Cerebellar nuclear complex (tissue), 1 donor: ENCODE measurements around the gene EPHX1.
"Not testable (repeated sequence)": the region's sequence is repeated elsewhere in the genome, so short reads cannot be mapped to it uniquely, and the experiment has no call there.

Experiments
- DNase-seq, 2 experiments: peaks; one replicate each; lab custom pipeline; 2025; lab: John Stamatoyannopoulos, UW

Gene EPHX1

DNA sequence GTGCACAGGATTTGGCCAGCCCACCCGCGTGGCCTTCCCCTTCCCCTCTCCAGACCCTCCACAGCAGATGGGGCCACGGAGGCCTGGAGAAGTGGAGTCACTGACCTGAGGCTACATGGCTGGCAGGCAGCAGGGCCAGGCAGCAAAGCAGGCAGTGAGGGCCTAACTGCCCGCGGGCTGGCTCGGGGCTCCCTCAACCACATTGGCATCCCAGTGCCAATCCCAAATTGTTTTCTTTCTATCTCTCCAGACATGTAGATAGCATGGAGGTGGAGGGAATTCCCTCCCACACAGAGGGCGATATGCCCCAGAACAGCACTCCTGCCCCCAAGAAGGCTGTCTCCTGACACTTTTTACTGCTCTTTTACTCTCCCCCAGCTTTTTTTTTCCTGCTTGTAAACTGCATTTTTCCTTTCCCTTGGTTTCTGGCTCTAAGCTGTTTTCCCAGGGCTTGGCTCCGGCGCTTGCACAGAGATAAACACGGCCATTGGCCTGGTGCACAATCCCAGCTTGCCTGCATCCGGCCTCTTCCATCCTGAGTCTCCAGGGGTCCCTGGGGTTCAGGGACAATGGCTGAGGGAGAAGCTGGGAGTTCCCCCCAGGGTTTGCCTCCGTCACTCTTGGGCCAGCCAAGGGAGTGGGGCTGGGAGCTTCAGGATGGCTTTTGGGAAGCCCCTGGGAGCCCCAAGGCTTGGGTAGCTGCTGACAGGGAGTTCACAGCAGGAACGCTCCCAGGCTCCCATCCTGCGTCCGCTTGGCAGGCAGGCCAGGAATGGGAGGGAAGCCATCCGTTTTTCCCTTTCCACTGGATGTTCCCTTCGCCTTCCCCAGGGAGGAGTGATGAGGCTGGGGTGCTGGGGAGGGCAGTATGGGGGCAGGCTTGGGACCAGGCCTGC is 7.0 kb downstream of the EPHX1 start:
- peak in 1 of 2 experiments; percentile 29 for DNase-seq

- DNase-seq, result peak; percentile 80 to 97
Measured at GRCh38 chr1:225817611-225818061, 7.7 kb downstream of the EPHX1 start.

DNA sequence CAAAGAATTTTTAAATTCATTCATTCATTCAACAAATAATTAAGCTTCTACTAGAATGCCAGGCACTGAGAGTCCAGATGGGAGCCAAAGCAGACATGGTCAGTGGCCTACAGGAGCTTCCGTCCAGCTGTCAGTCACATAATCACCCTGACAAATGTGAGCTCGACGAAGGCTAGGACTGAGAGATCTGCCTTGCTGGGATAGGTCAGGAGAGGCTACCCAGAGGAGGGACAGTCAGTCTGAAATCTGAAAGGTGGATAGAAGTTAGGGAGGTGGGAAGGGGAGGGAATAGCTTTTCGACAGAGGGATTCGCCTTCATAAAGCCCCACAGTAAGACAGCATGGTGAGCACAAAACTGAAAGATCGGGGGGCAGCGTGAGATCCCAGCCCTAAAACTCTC is 8.3 kb downstream of the EPHX1 start:
- DNase-seq, result no peak

GRCh38 chr1:225819346-225820192 is 9.6 kb downstream of the EPHX1 start:
- DNase-seq, result no peak

DNA sequence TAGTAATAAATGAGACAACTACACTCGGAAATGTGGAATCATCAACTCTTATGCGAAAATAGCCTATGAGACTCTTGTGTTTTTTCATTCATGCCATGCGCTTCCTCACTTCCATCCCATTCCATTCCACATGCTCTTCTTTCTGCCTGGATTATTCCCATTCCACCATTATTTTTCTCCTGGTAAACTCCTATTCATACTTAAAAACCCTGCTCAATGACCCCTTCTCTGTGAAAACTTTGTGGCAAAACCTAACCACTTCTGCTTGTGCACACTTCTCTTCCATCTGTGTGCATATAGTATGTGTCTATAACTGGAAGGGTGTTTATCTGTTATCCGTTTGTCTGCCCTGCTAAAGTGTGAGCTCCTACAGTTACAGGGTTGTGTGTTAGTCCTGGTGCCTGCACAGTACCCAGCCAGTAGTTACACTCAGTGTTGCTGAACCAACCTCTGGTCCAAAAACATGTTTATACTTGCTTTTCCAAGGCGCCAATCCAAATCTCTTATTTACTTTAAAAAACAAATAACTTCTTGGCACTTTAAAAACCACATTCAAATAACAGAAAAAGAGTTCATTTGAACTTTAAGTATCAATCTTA is 10.7 kb downstream of the EPHX1 start:
- no peak for DNase-seq

DNA sequence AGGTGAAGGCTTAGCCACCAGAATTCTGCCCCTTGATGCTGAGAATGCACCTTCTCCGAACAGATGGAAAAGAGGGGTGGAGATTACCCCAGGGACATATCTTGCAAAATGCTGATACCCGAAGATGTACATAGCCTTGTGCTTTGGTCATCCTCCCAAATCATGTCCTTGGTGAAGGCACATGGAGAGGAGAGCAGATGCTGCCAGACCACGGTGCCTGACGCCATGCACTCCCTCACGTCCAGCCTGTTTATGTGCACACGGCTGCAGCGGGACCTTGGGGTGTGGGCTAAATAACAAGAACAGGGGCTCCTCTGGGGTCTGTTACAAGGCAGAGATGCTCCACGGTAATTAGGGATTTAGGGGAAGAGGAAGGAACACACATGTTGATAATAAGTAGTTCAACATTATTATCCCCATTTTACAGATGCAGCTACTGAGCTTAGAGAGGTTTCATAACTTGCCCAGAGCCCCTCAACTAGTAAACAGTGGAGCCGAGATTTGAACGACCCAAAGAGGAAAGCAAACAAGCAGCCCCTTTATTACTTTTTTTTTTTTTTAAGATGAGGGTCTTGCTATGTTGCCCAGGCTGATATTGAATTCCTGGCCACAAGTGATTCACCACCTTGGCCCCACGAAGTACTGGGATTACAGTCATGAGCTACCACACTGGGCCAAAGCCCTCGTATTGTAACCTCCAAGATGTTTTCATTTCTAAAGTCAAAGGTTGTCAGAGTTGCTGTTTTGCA is 12.9 kb downstream of the EPHX1 start:
- no peak for DNase-seq

- DNase-seq, result no peak
Measured at GRCh38 chr1:225823811-225824261, 13.9 kb downstream of the EPHX1 start.

DNA sequence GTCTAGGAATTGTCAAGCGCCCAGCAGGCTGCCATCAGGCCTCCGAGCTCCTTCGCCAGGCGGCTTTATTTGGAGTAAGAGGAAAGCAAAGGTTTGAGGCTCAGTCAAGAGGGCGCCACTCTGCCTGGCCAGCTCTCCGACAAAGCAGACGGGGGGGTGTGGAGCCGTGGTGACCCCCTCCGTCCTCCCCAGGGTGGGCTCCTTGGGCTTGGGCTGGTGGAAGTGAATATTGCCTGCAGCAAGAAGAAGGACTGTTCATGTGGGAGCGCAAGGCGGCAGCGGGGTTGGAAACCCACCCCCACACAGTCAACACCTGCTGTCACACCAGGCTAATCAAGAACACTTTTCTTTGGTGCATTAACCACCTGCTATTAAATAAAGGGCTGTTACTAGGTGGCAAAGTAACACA is 14.6 kb downstream of the EPHX1 start:
- no peak for DNase-seq

- no peak for DNase-seq
Measured at GRCh38 chr1:225825078-225825477, 15.2 kb downstream of the EPHX1 start.

GRCh38 chr1:225825607-225826007 is 15.7 kb downstream of the EPHX1 start:
- DNase-seq, result no peak

DNA sequence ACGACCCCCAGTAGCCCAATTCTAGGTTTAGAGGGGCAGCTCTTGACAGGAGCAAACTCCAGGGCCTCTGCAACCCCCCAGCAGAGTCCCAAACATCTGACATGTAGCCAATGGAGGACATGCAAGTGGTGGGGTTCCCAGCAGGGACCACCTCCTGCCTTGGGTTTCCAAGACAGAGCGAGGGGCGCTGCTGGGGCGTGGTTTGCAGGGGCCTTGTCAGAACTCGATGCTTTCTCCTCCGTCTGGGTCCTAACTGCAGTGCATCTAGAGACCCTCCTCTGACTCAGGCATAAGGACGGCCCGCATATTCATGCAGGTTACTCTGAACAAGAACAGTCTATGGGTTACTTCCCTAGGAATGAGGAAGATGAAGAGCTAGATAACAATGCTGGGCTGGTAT is 17.2 kb downstream of the EPHX1 start:
- no peak for DNase-seq

DNA sequence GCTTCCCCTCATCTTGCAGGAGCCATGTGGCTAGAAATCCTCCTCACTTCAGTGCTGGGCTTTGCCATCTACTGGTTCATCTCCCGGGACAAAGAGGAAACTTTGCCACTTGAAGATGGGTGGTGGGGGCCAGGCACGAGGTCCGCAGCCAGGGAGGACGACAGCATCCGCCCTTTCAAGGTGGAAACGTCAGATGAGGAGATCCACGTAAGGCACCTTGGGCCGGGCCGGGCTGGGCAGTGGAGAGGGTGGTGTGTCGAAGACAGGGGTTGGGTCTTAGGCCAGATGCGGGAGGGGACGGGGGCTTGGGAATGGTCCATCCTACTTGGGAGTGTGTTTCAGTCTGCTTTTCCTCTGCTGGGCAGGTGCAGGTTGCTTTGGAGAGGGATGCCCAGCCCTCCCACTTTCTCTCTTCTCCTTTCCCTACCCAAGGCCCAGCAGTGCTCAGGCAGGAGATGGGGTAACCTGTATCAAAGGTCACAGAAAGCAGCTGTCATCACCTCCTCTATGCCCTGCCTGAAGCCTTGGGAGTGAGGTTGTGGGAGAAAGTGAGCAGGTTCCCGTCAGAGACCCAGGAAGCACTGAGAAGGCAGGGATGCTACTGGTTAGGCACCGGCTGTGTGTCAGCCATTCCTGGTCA is 18.9 kb downstream of the EPHX1 start:
- DNase-seq, result no peak

GRCh38 chr1:225830841-225831240 is 20.9 kb downstream of the EPHX1 start:
- DNase-seq, result no peak

- no peak for DNase-seq
Measured at GRCh38 chr1:225834417-225835329, 24.7 kb downstream of the EPHX1 start.

DNA sequence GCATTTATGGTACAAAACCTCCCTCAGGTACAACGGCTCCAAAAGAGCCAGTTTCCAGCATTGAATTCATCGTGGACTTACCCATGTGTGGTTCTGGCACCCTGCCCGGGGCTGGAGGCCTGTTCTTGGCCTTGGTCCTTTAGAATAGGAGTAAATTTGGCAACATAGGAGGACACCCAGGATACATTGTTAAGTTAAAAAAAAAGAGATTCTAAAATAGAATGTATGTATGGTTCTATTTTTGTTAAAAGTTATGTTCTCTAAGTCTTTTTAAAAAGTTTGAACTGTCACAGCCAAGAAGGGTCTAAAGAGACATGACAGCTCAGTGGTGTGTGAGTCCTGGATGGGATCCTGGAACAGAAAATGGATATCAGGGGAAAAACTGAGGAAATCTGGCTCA is 25.9 kb downstream of the EPHX1 start:
- no peak for DNase-seq

- not testable (repeated sequence) for DNase-seq
Measured at GRCh38 chr1:225836296-225836695, 26.4 kb downstream of the EPHX1 start.

GRCh38 chr1:225838793-225839192 is 28.9 kb downstream of the EPHX1 start:
- DNase-seq, result no peak

DNA sequence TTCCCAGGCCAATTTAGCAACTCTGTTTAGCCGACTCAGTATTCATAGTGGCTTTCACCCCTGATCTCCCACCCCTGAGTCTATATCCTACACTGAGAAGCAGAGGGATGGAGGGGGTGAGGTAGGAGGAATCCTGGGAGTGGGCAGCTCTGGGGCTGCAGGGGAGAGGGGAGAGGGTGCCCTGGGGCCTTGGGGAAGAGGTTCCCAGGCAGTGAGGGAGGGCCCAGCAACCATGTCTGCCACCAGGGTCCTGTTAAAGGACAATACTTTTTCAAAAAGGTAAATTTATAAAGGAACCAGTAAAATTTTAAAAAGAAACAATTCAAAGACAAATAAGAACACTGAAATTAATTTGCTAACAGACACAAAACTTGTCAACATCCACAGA is 30.3 kb downstream of the EPHX1 start:
- DNase-seq, result no peak

GRCh38 chr1:225840713-225841112 is 30.8 kb downstream of the EPHX1 start:
- no peak for DNase-seq

GRCh38 chr1:225842074-225842473 is 32.1 kb downstream of the EPHX1 start:
- no peak for DNase-seq
